ENCODE measurements around the gene VMAC.
"Not testable (repeated sequence)": the region's sequence is repeated elsewhere in the genome, so short reads cannot be mapped to it uniquely, and the experiment has no call there.

VMAC gene

GRCh38 chr19:5883157-5883873, 21.4 kb upstream of the VMAC start:
- not testable (repeated sequence) for DNase-seq (ENCODE audit: low read depth in 2 of 2)

GRCh38 chr19:5884065-5884811, 20.4 kb upstream of the VMAC start:
- not testable (repeated sequence) for DNase-seq (ENCODE audit: low read depth in 2 of 2)

GRCh38 chr19:5889288-5889971, 15.2 kb upstream of the VMAC start:
- no peak for DNase-seq (ENCODE audit: low read depth in 2 of 2)

- no peak for DNase-seq (ENCODE audit: low read depth in 2 of 2)
Observed at GRCh38 chr19:5890099-5890498, 14.6 kb upstream of the VMAC start.

- DNase-seq (ENCODE audit: low read depth in 2 of 2), result no peak
Observed at GRCh38 chr19:5891572-5891937, 13.1 kb upstream of the VMAC start.

GRCh38 chr19:5891938-5892771, 12.5 kb upstream of the VMAC start:
- DNase-seq (ENCODE audit: low read depth in 2 of 2), result no peak

- no peak for DNase-seq (ENCODE audit: low read depth in 2 of 2)
Observed at GRCh38 chr19:5892772-5893275, 11.8 kb upstream of the VMAC start.

GRCh38 chr19:5893296-5893903, 11.3 kb upstream of the VMAC start:
- no peak for DNase-seq (ENCODE audit: low read depth in 2 of 2)

- no peak for DNase-seq (ENCODE audit: low read depth in 2 of 2)
Observed at GRCh38 chr19:5893907-5894703, 10.6 kb upstream of the VMAC start.

- DNase-seq (ENCODE audit: low read depth in 2 of 2), result no peak
Observed at GRCh38 chr19:5894704-5895349, 9.8 kb upstream of the VMAC start.

- no peak for DNase-seq (ENCODE audit: low read depth in 2 of 2)
Observed at GRCh38 chr19:5895409-5895808, 9.3 kb upstream of the VMAC start.

GRCh38 chr19:5895890-5896289, 8.8 kb upstream of the VMAC start:
- no peak for DNase-seq (ENCODE audit: low read depth in 2 of 2)

GRCh38 chr19:5896365-5897076, 8.2 kb upstream of the VMAC start:
- DNase-seq (ENCODE audit: low read depth in 2 of 2), result no peak

- no peak for DNase-seq (ENCODE audit: low read depth in 2 of 2)
Observed at GRCh38 chr19:5897189-5897969, 7.3 kb upstream of the VMAC start.

- no peak for DNase-seq (ENCODE audit: low read depth in 2 of 2)
Observed at GRCh38 chr19:5899728-5900526, 4.7 kb upstream of the VMAC start.

- DNase-seq (ENCODE audit: low read depth in 2 of 2), result no peak
Observed at GRCh38 chr19:5900976-5901375, 3.7 kb upstream of the VMAC start.

GRCh38 chr19:5903056-5903623, 1.5 kb upstream of the VMAC start:
- no peak for DNase-seq (ENCODE audit: low read depth in 2 of 2)

Data from activated CD8-positive, alpha-beta memory T cell treated with anti-CD3 and anti-CD28 coated beads for 4 hours (primary cell).